CD14-positive monocyte (primary cell): Measurements from ENCODE around the gene SGCD. TPM values are rescaled to one million over a fixed set of nuclear protein-coding genes. Genes with fewer than 3 reads are reported as not detected.

ENCODE experiments used
- DNase-seq, 3 donors: peaks; one replicate each; pipeline ENCODE4 v3.0.0-alpha.2; 2011 to 2022
- H2AFZ ChIP-seq: 2 replicates; pipeline ENCODE4 v1.6.0; 2012; ENCODE audit warnings: mild to moderate bottlenecking, low read depth, low read length, inconsistent platforms; ENCODE audit not compliant: insufficient read depth, poor library complexity, severe bottlenecking
- H3K27ac ChIP-seq, 2 donors: 1 replicate in 1 of 2; 2 replicates in 1 of 2; pipeline ENCODE4 v1.5.1; 2012 to 2013; ENCODE audit warnings: low read length in 2 of 2, control low read depth in 1 of 2, inconsistent platforms in 1 of 2, low read depth in 1 of 2, mild to moderate bottlenecking in 1 of 2
- H3K27me3 ChIP-seq, 2 donors: one replicate each; pipeline versions ENCODE4 v1.6.0 to v1.6.1; 2011 to 2013; ENCODE audit warnings: low read length in 2 of 2; ENCODE audit not compliant: control insufficient read depth in 2 of 2, insufficient read depth in 2 of 2
- H3K36me3 ChIP-seq, 2 donors: replicated peaks in 1 of 2; 1 replicate in 1 of 2; 2 replicates in 1 of 2; pipeline versions ENCODE4 v1.5.1 to v1.6.1; 2012 to 2013; ENCODE audit warnings: low read length in 2 of 2, control low read depth in 1 of 2, inconsistent platforms in 1 of 2, mild to moderate bottlenecking in 1 of 2; ENCODE audit not compliant: insufficient read depth in 2 of 2, control insufficient read depth in 1 of 2
- H3K4me1 ChIP-seq, 2 donors: 1 replicate in 1 of 2; 2 replicates in 1 of 2; pipeline versions ENCODE4 v1.5.1 to v1.6.1; 2012 to 2013; ENCODE audit warnings: low read length in 2 of 2, control low read depth in 1 of 2, inconsistent platforms in 1 of 2, mild to moderate bottlenecking in 1 of 2, moderate library complexity in 1 of 2; ENCODE audit not compliant: insufficient read depth in 2 of 2, control insufficient read depth in 1 of 2
- H3K4me2 ChIP-seq: replicated peaks from 2 replicates; pipeline ENCODE3; 2012; ENCODE audit warnings: low read length, moderate library complexity, mild to moderate bottlenecking; ENCODE audit not compliant: poor library complexity, severe bottlenecking; ENCODE audit errors: extremely low read depth
- H3K4me3 ChIP-seq, 3 experiments: fragments of 200-600 bp in 1 of 3; sonication (generic) in 1 of 3; replicated peaks in 1 of 3; 1 replicate in 2 of 3; 2 replicates in 1 of 3; pipeline ENCODE4 v1.5.1; 2011 to 2013; ENCODE audit warnings: low read length in 3 of 3, mild to moderate bottlenecking in 3 of 3, control low read depth in 2 of 3, low read depth in 2 of 3, inconsistent platforms in 1 of 3, moderate library complexity in 1 of 3
- H3K79me2 ChIP-seq: 2 replicates; pipeline ENCODE4 v1.6.0; 2012; ENCODE audit warnings: mild to moderate bottlenecking, control low read depth, inconsistent platforms, low read length, moderate library complexity; ENCODE audit not compliant: insufficient read depth
- H3K9ac ChIP-seq: 2 replicates; pipeline ENCODE4 v1.6.0; 2017; ENCODE audit warnings: low read length, mild to moderate bottlenecking; ENCODE audit not compliant: insufficient read depth, poor library complexity, severe bottlenecking
- H3K9me3 ChIP-seq, 2 donors: replicated peaks in 1 of 2; 1 replicate in 1 of 2; 2 replicates in 1 of 2; pipeline versions ENCODE4 v1.5.1 to v1.6.1; 2012 to 2013; ENCODE audit warnings: low read length in 2 of 2, control low read depth in 1 of 2; ENCODE audit not compliant: control insufficient read depth in 1 of 2, insufficient read depth in 1 of 2
- H4K20me1 ChIP-seq: 2 replicates; pipeline ENCODE4 v1.6.0; 2012; ENCODE audit warnings: mild to moderate bottlenecking, low read length, control low read depth, moderate library complexity; ENCODE audit not compliant: insufficient read depth
- H3K27ac Mint-ChIP-seq, 7 donors: one replicate each; pipeline ENCODE4 v1.8.0; 2020; ENCODE audit warnings: mild to moderate bottlenecking in 7 of 7, mixed read lengths in 7 of 7, moderate library complexity in 6 of 7, inconsistent platforms in 2 of 7
- H3K27me3 Mint-ChIP-seq, 3 donors: one replicate each; pipeline ENCODE4 v1.8.0; 2021 to 2022; ENCODE audit warnings: low read depth in 3 of 3, mild to moderate bottlenecking in 3 of 3, mixed read lengths in 3 of 3, moderate library complexity in 3 of 3, inconsistent platforms in 1 of 3
- H3K36me3 Mint-ChIP-seq, 2 donors: one replicate each; pipeline ENCODE4 v1.8.0; 2020; ENCODE audit warnings: mixed read lengths in 2 of 2, inconsistent platforms in 1 of 2, mild to moderate bottlenecking in 1 of 2
- H3K4me1 Mint-ChIP-seq: one replicate; pipeline ENCODE4 v1.8.0; 2020; ENCODE audit warnings: mild to moderate bottlenecking, mixed read lengths
- H3K4me3 Mint-ChIP-seq, 2 donors: one replicate each; pipeline ENCODE4 v1.8.0; 2020; ENCODE audit warnings: mild to moderate bottlenecking in 2 of 2, mixed read lengths in 2 of 2, moderate library complexity in 1 of 2
- H3K9me3 Mint-ChIP-seq, 7 donors: one replicate each; pipeline ENCODE4 v1.8.0; 2020 to 2022; ENCODE audit warnings: mixed read lengths in 7 of 7, mild to moderate bottlenecking in 6 of 7, moderate library complexity in 6 of 7, inconsistent platforms in 2 of 7
- CTCF ChIP-seq: fragments of 200-600 bp; IDR thresholded peaks from one replicate; pipeline ENCODE4 v1.8.0; 2022; ENCODE audit warnings: antibody characterized with exemption, mild to moderate bottlenecking
- WGBS: methylation state at CpG from one replicate; pipeline ENCODE4 v1.1.5; 2013; ENCODE audit warnings: missing lambda C conversion rate; ENCODE audit not compliant: insufficient coverage; 5-methylcytosine and 5-hydroxymethylcytosine counted together
- intact Hi-C, 2 donors: fragments of 100-400 bp; cut with micrococcal nuclease; formaldehyde crosslinking; loops; one replicate each; pipeline versions ENCODE4 v1.15.0 to v1.15.1; 2023
- polyA plus RNA-seq, 3 donors: library from polyadenylated mRNA; depleted of rRNA in 1 of 3; unstranded in 2 of 3; stranded (reverse) in 1 of 3; fragments of 300-500 nt in 2 of 3; fragments of >200 nt in 1 of 3; fragmentation: Illumina TruSeq in 2 of 3; gene quantifications; 1 replicate in 2 of 3; 2 replicates in 1 of 3; pipeline ENCODE4 v1.2.3, GENCODE V29; 2012 to 2021

Gene SGCD
- polyA plus RNA-seq, 3 donors, result not detected

GRCh38 chr5:156405988-156406387 lies 79.0 kb downstream of the SGCD start:
- Histone ChIP-seq H3K9ac (no peak overlapping the region), H3K27ac (no peak overlapping the region), H3K4me2 (no peak overlapping the region), H3K36me3 (no peaks in the 10 kb centered on the region), H2AFZ (no peak overlapping the region), H3K27me3 (no peaks in the 10 kb centered on the region), H3K4me1 (no peaks in the 10 kb centered on the region), H3K9me3 (no peaks in the 10 kb centered on the region), H3K79me2 (no peaks in the 10 kb centered on the region), H3K4me3 (no peak overlapping the region), H4K20me1 (no peaks in the 10 kb centered on the region)
- H3K36me3 Mint-ChIP-seq, result no peaks in the 10 kb centered on the region
- H3K27me3 Mint-ChIP-seq, result no peaks in the 10 kb centered on the region
- intact Hi-C loops, result no loop called here
- WGBS, result 75% methylated on average over 1 of the region's 3 CpGs
- H3K4me3 Mint-ChIP-seq, result no peak overlapping the region
- H3K27ac Mint-ChIP-seq, result no peak overlapping the region
- no peak for TF ChIP-seq CTCF
- H3K4me1 Mint-ChIP-seq, result no peaks in the 10 kb centered on the region
- H3K9me3 Mint-ChIP-seq, result peaks cover 0 to 9% (median 2%) of the 10 kb centered on the region in 7 donors
- DNase-seq, result no peak

- 78% methylated on average over 1 of the region's 3 CpGs for WGBS
- Histone ChIP-seq H3K4me2 (no peak overlapping the region), H3K27ac (no peak overlapping the region), H2AFZ (no peak overlapping the region), H4K20me1 (no peaks in the 10 kb centered on the region), H3K27me3 (no peaks in the 10 kb centered on the region), H3K79me2 (no peaks in the 10 kb centered on the region), H3K9ac (no peak overlapping the region), H3K36me3 (no peaks in the 10 kb centered on the region), H3K4me3 (no peak overlapping the region), H3K4me1 (no peaks in the 10 kb centered on the region), H3K9me3 (no peaks in the 10 kb centered on the region)
- Mint-ChIP-seq H3K27ac (no peak overlapping the region), H3K4me3 (no peak overlapping the region), H3K9me3 (peaks cover 0 to 9% (median 2%) of the 10 kb centered on the region in 7 donors), H3K36me3 (no peaks in the 10 kb centered on the region), H3K27me3 (peaks cover 0 to 2% (median 0%) of the 10 kb centered on the region in 3 donors), H3K4me1 (no peaks in the 10 kb centered on the region)
- DNase-seq, result no peak
- intact Hi-C loops, result no loop called here
- TF ChIP-seq CTCF, result no peak
These were observed 80.3 kb downstream of the SGCD start for GRCh38 chr5:156407251-156407650.
